ENCODE data around the gene TNPO3. TPM values are rescaled to one million over a fixed set of nuclear protein-coding genes. Genes with fewer than 3 reads are reported as not detected.

TNPO3 gene
- total and polyA plus RNA-seq, 12 donors: 10.6 to 61.1 (median 41.8) TPM

DNA sequence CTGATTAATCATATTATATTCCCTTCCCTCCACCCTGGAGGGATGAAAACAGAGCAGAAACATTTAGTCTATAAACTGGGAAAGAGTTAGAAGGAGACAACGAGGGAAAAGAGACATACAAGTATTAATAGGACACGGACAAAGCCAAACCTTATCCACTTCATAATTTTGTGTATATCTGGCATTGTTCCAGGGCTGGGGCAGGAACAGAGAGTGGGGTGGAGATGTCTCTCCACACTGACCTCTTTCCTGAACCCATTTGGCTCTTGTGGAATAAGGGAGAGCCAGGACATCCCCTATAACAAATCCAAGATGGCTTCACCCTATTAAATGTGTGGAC, 45.9 kb upstream of the TNPO3 start:
- Histone ChIP-seq H3K4me3 (no peak overlapping the region), H3K36me3 (replicated peaks in 1 of 2) (no peaks in the 10 kb centered on the region), H3K9me3 (replicated peaks in 1 of 3) (no peaks in the 10 kb centered on the region), H3K27me3 (no peaks in the 10 kb centered on the region), H3K4me1 (replicated peaks in 1 of 2) (peaks cover 0 to 5% of the 10 kb centered on the region in 2 donors), H3K27ac (no peak overlapping the region)
- intact Hi-C loops (cut with DNase I): no loop called here
- TF ChIP-seq POLR2A (IDR thresholded peaks at IDR 0.05): no peak
- no peak for TF ChIP-seq CTCF (IDR thresholded peaks at IDR 0.05)
- 59 to 74% (median 64%) methylated on average over 2 of the region's 2 CpGs for WGBS, 4 donors
- no peak for DNase-seq

- 66 to 80% (median 74%) methylated on average over 8 of the region's 8 CpGs for WGBS, 4 donors
- Histone ChIP-seq H3K4me1 (replicated peaks in 1 of 2) (peaks cover 0 to 5% of the 10 kb centered on the region in 2 donors), H3K9me3 (replicated peaks in 1 of 3) (no peaks in the 10 kb centered on the region), H3K27me3 (no peaks in the 10 kb centered on the region), H3K36me3 (replicated peaks in 1 of 2) (no peaks in the 10 kb centered on the region), H3K4me3 (no peak overlapping the region), H3K27ac (no peak overlapping the region)
- no peak for DNase-seq
- no peak for TF ChIP-seq CTCF (IDR thresholded peaks at IDR 0.05)
- no peak for TF ChIP-seq POLR2A (IDR thresholded peaks at IDR 0.05)
- intact Hi-C loops (cut with DNase I): loop anchor here in 1 of 2 donors (5.0 kb wide), 1 partner anchor 191 kb away; no protein-coding TSS in a partner anchor
Measured at GRCh38 chr7:129098409-129099084, 43.6 kb upstream of the TNPO3 start.

DNA sequence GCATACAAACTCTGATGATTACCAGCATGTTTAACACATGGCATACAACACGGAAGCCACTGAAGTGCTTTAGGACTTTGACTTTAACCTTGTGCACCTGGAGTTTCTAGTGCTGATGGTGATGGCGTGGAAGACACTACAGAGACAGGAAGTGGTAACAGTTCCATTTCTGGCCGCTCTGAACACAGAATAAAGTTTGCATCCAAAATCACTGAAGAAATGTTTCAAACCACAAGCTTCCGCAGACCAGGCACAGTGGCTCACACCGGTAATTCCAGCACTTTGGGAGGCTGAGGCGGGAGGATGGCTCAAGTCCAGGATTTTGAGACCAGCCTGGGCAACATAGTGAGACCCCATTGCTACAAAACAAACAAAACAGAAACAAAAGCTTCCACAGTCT, 40.3 kb upstream of the TNPO3 start:
- intact Hi-C loops (cut with DNase I): loop anchor here in 1 of 2 donors (5.0 kb wide), 1 partner anchor 188 kb away; no protein-coding TSS in a partner anchor
- Histone ChIP-seq H3K27ac (no peak overlapping the region), H3K4me1 (replicated peaks in 1 of 2) (peaks cover 0 to 4% of the 10 kb centered on the region in 2 donors), H3K27me3 (no peaks in the 10 kb centered on the region), H3K4me3 (no peak overlapping the region), H3K36me3 (replicated peaks in 1 of 2) (no peaks in the 10 kb centered on the region), H3K9me3 (replicated peaks in 1 of 3) (no peaks in the 10 kb centered on the region)
- TF ChIP-seq CTCF (IDR thresholded peaks at IDR 0.05) (no peak), POLR2A (IDR thresholded peaks at IDR 0.05) (no peak)
- no peak for DNase-seq
- 56 to 73% (median 64%) methylated on average over 6 of the region's 6 CpGs for WGBS, 4 donors

DNA sequence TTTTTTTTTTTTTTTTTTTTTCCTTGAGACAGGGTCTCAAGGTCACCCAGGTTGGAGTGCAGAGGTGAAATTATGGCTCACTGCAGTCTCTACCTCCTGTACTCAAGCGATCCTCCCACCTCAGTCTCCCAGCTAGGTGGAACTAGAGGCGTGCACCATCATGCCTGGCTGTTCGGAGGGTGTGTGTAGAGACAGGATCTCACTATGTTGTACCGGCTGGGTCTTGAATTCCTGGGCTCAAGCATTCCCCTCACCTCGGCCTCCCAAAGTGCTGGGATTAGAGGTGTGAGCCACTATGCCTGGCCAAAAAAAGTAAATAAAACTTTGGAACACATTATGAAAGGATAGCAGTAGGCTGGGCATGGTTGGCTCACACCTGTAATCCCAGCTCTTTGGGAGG, 39.6 kb upstream of the TNPO3 start:
- Histone ChIP-seq H3K36me3 (replicated peaks in 1 of 2) (no peaks in the 10 kb centered on the region), H3K27me3 (no peaks in the 10 kb centered on the region), H3K4me3 (no peak overlapping the region), H3K9me3 (replicated peaks in 1 of 3) (no peaks in the 10 kb centered on the region), H3K4me1 (replicated peaks in 1 of 2) (peaks cover 0 to 4% of the 10 kb centered on the region in 2 donors), H3K27ac (no peak overlapping the region)
- TF ChIP-seq POLR2A (IDR thresholded peaks at IDR 0.05): no peak
- no peak for TF ChIP-seq CTCF (IDR thresholded peaks at IDR 0.05)
- intact Hi-C loops (cut with DNase I): no loop called here
- no peak for DNase-seq
- 85 to 92% (median 88%) methylated on average over 5 of the region's 5 CpGs; no CpG with 5 or more reads in 1 of the 4 donors for WGBS, 4 donors

Data from adrenal gland (tissue), 12 donors.